HG03135 (cell line): ENCODE data around the gene HRK.

Source experiments
- ATAC-seq: cut with Tn5 transposase; IDR thresholded peaks from one replicate; pipeline ENCODE4 v1.9.1; 2021; ENCODE audit warnings: mild to moderate bottlenecking, moderate library complexity; ENCODE audit not compliant: unreplicated experiment

Gene HRK

DNA sequence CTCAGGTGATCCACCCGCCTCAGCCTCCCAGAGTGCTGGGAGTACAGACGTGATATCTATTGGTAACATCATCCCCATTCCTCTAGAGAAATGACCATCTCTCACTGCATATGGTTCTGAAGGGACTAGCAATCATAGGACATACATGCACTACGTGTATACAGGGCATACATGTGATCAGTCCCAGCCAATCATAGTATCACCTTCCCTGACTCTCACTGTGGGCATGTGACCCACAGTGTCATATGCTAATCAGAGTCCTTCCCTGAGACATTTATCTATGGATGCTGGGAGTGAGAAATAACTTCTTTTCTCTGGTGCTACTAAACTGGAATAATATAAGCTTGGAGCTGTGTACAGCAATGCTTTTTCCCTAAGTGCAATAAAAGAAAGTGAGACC is 17.4 kb upstream of the HRK start:
- no peak for ATAC-seq

DNA sequence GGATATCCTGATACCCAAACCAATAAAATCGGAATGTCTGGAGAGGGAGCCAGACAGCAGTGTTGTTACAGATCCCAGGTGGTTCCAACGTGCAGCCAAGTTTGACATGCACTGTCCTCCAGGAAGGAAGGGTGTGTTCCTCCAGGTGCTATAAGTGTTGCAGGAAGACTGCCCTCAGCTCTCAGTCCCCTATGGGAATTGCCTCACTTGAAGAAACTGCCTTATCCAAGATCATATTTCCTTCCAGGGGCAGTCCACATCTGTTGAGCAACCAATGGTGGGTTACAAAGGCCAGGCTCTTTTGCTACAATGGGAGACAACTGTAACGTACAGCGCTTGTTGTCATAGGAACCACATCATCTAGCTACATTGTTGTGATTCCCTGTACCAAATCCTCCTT is 16.2 kb upstream of the HRK start:
- no peak for ATAC-seq

- ATAC-seq: no peak
These were observed 15.2 kb upstream of the HRK start for GRCh38 chr12:116896411-116896924.

DNA sequence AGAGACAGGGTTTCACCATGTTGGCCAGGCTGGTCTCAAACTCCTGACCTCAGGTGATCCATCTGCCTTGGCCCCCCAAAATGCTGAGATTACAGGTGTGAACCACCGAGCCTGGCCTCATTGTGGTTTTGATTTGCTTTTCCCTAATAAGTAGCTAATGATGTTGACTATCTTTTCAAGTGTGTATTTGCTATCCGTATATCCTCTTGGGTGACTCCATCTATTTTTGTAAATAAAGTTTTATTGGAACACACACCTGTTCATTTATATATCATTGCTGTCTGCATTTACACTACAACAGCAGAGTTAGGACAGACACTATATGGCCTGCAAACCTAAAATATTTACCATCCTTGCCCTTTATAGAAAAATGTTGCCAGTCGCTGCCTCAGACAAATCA is 13.7 kb upstream of the HRK start:
- no peak for ATAC-seq

DNA sequence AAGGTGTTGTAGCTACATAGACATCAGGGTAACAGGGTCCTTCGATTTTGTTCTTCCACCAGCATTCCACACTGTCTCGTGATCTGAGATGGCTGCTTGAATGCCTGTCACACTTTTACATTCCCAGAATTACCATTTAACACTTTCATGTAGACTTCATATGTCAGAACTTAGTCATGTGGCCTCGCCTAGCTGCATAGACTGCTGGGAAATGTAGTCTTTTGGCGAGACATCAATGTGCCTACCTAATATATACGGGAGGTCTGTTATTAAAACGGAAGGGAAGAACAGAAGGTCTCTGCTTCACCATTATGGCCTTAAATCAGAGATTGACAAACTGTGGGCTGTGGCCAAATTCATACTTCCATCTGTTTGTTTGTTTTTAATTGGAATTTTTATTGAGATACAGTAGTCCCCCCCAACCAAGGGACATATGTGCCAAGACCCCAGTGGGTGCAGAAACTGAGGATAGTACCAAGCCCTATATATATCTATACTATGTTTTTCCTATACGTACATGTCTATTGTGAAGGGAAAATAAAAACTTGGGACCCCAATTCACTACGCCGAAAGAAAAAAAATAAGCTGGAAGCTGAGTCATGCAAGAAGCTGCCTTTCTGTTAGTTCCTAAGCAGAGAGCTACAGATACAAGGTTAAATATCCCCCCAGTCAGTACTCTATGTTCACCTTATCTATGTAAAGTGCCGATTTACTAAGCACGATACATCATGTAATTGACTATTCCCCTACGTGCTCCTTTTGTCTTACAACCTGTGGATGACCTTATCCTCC is 11.3 kb upstream of the HRK start:
- ATAC-seq: no peak

- no peak for ATAC-seq
These were observed 9.8 kb upstream of the HRK start for GRCh38 chr12:116891019-116891418.

DNA sequence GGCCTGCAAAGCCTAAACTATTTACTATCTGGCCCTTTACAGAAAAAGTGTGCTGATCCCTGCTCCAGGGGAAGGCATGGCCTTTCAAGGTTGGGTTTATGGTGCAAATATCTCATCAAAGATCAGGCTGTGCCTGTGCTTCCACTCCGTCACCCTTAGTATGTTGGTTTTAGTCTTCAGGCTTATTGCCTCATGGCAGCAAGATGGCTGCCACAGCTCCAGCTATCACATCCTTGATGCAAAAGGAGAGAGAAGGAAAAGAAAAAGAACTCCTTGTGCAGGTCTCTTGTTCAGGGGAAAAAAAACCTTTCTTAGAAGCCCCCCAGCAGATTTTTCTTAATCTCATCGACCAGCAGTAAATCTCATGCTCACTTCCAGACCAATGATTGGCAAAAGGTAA is 9.1 kb upstream of the HRK start:
- no peak for ATAC-seq

DNA sequence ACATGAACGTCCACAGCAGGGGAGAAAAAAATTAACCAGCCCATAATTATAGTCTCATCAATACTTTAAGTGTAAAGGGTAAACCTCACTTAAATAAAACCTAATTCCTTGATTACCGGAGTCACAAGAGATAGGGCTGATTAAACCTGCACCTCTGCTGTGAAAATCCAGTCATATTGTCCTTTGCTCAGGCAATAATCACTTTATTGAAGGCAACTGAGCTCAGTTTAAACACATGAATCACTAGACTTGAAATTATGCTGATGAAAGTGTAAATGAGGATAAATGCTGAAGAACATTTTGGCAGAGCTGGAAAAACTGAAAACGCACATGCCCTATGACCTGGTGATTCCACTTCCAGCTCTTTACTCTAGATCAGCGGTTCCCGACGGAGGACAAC is 6.7 kb upstream of the HRK start:
- ATAC-seq: no peak

GRCh38 chr12:116887244-116887643 is 6.0 kb upstream of the HRK start:
- ATAC-seq: no peak

DNA sequence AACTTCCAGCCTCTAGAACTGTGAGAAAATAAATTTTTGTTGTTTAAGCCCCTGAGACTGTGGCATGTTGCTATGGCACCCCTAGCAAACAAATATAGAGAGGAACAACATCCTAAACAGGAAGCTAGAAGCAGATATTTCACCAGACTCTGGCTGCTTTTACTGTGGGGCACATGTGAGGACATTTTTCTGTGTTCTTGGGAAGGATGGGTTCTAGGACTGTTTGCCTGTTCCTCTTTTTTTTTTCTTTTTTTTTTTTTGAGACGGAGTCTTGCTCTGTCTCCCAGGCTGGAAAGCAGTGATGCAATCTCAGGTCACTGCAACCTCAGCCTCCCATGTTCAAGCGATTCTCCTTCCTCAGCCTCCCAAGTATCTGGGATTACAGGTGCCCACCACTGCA is 4.2 kb upstream of the HRK start:
- no peak for ATAC-seq

DNA sequence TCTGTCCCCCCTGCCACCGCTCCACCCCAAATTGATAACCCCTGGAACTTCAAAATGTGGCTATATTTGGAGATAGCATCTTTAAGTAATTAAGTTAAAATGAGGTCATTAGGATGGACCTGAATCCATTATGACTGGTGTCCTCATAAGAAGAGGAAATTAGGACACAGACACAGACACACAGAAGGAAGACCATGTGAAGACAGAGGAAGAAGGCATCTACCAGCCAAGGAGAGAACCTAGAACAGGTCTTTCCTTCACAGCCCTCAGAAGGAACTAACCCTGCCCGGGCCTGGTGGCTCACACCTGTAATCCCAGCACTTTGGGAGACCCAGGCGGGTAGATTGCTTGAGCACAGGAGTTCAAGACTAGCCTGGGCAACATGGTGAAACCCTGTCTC is 3.6 kb upstream of the HRK start:
- ATAC-seq: no peak

- ATAC-seq: no peak
These were observed 1.5 kb upstream of the HRK start for GRCh38 chr12:116882742-116883141.

- no peak for ATAC-seq
These were observed 751 bp upstream of the HRK start for GRCh38 chr12:116881877-116882507.

DNA sequence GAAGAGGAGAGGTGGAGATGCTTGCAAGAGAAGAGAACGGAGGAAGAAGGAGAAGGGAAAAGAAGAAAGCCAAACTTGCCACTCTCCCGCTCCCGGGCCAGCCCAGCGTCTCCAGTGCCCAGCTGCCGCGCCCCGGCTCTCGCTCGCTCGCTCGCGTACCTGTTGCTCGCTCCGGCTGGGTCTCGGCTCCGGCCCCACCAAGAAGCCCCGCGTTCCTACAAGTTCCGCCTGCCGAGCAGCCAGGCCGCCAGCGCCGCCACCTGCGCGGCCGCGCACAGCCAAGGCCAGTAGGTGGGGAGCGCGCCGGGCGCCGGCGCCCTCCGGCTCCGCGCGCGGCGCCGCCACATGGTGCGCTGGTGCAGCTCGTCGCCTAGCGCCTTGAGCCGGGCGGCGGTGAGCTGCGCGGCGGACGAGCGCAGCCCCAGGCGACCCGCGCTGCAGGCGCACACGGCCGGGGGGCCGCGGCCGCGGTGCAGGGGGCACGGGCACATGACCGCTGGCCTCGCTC is 370 bp downstream of the HRK start:
- ATAC-seq: peak; percentile 66

DNA sequence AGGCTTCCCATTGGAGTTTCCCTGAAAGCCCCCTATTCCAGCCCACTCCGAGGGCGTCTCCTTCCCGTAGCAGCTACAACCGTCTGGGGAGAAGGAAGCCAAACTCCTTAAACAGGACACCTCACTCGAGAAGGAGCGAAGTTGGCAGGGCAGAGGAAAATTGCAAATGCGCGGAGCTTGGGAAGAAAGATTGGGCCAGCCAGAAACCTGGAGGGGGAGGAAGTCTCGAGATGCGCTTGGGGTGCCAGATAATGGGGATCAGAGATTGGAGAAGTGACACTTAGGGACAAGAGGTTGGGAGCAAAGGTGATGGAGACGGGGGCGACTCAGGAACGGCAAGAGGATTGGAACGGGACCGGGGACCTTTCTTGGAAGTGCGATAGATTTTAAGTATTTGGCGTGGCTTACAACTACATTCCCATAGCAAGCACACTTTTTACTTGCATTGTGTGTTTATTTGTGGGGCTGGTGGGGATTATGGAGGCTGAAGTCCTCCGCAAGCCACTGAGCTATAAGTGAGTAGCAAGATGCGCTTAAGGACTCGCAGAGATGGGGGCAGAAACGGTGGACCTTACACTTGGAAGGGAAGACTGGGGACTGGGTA is 926 bp downstream of the HRK start:
- ATAC-seq: no peak

GRCh38 chr12:116879509-116880212 is 1.6 kb downstream of the HRK start:
- ATAC-seq: no peak

DNA sequence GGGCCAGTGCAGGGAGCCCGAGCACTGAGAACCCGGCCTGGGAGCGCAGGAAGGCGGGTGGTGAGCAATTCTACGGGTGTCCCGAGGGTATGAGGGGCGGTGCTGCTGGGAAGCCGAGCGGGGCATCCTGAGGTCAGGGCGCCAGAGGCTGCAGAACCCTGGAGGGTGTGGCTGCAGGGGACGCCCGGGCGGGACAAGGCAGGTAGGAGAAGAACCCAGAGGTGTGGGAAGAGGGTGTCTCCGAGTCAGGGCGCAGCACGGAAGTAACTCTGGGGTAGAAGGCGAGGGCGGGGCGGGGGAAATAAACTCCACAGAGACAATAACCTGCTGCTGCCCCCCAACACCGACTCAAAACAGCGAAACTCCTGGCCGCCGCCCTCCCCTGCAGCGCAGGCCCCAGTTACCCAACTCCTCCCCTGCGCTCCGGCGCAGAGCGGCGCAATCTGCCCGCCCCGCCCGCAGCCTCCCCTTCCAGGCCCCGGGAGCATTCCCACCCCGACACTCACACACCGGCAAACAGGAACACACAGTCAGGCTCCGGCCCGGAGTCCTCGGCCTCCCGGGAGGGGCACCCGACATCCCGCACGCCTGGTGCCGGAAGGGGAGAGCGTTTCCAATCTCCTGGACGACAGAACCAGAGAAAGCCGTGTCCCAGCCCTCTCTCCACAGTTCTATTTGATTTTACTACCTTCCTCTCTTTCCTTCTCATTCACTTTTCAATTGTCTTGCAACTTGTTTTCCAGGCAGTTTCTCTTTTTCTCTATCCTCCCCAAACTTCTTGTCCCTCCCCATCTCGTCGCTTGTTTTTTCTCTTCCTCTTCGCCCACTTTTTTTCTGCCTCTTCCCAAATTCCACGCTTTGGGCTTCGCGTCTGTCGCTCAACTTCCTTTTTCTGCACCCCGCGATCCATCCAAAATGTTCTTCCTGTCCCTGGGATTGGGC is 2.4 kb downstream of the HRK start:
- ATAC-seq: no peak

DNA sequence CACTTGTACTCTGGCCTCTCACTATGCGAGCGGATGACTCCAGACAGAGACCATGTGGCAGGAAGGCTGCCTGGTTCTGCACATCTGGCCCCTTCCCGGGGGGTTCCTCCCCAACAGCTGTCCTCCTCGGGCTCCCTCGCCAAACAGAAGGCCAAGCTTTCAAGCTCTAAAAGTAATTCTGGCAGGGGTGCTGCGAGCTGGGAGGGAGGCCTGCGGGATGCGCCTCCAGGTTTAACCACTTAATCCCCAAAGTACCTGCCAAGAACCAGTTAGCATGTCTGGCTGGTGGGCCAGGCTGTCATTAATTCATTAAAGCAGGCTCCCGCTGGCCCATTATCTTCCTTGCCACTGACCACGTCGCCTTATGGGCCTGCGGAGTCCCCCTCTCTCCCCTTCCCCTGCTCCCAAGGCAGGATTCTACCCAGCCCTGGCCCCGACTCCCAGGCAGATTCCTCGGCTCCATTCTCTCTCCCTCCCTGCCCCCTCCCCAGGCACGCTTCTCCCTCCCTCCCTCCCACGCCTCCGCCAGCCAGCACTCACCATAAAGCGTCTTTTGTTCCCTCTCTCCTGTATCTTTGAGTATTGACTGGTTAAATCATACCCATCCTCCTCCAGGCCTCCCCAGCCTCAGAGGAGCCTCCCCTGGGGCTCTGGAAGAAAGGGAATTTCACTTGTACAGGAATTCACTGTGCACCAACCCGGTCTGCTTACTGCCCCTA is 4.9 kb downstream of the HRK start:
- no peak for ATAC-seq

GRCh38 chr12:116874324-116874995 is 6.8 kb downstream of the HRK start:
- ATAC-seq: no peak
